Stomach (tissue), 4 donors: ENCODE data around the gene POU3F2.

Experiments
- EP300 ChIP-seq: sonication (generic); formaldehyde crosslinking; IDR thresholded peaks from one replicate; pipeline ENCODE4 v1.6.1; 2017; ENCODE audit warnings: antibody characterized with exemption
- POLR2A ChIP-seq, 4 donors: fragments of 450-650 bp; IDR thresholded peaks; one replicate each; pipeline ENCODE4 v1.6.1; 2016; ENCODE audit warnings: antibody characterized with exemption in 4 of 4, control low read depth in 2 of 4, mild to moderate bottlenecking in 1 of 4, moderate library complexity in 1 of 4
- POLR2AphosphoS5 ChIP-seq, 3 donors: sonication (generic); formaldehyde crosslinking; IDR thresholded peaks; one replicate each; pipeline ENCODE4 v1.6.1; 2016; ENCODE audit warnings: antibody characterized with exemption in 3 of 3
- TF ChIP-seq, protein P1 (sequence below), 7 experiments: fragments of 450-650 bp in 4 of 7; fragments of 200-600 bp in 3 of 7; sonication (generic) in 3 of 7; IDR thresholded peaks; one replicate each; pipeline ENCODE4 v1.5.1; 2016 to 2019; ENCODE audit warnings: antibody characterized with exemption in 7 of 7, control low read depth in 2 of 7, mild to moderate bottlenecking in 1 of 7

DNA sequence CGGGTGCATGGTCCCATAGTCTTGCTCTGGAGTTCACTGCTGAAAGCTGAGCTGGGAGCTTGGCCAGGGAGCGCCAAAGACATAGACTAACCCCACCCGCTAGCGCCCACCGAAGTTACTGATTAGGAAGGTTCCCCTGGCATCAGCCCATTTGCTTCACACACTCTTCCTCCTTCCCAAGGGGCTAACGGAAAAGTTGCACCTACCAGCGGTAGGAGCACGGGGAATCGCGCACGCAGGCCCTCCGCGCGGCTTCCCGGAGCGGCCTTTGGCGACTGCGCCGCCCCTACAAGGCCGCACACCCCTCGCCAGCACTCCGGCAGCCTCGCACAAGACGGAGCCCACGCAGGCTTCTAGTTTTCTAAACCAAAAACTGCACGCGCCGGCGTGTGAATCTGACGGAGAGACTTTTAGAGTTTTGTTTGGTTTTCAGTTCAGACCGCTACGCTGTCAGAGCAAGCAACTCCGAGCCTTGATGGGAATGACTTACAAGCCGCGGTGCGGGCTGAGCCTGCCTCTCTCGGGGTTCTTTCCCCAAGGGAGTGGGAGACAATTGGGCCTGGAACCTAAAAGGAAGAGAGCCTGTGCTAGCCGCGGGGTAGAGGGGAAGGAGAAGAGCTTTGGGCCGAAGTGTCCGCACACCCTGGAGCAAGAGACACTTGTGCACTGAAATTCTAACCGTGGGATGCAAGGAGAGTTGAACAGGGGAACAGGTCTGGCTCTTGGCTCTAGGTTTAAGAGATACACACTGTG, 891 bp upstream of the POU3F2 start:
- no peak for TF ChIP-seq POLR2A (IDR thresholded peaks at IDR 0.05)
- TF ChIP-seq, protein P1, sequence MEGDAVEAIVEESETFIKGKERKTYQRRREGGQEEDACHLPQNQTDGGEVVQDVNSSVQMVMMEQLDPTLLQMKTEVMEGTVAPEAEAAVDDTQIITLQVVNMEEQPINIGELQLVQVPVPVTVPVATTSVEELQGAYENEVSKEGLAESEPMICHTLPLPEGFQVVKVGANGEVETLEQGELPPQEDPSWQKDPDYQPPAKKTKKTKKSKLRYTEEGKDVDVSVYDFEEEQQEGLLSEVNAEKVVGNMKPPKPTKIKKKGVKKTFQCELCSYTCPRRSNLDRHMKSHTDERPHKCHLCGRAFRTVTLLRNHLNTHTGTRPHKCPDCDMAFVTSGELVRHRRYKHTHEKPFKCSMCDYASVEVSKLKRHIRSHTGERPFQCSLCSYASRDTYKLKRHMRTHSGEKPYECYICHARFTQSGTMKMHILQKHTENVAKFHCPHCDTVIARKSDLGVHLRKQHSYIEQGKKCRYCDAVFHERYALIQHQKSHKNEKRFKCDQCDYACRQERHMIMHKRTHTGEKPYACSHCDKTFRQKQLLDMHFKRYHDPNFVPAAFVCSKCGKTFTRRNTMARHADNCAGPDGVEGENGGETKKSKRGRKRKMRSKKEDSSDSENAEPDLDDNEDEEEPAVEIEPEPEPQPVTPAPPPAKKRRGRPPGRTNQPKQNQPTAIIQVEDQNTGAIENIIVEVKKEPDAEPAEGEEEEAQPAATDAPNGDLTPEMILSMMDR (IDR thresholded peaks at IDR 0.05): no peak
- no peak for TF ChIP-seq POLR2AphosphoS5 (IDR thresholded peaks at IDR 0.05)
- TF ChIP-seq EP300: no peak
